PC-9 (cell line): ENCODE measurements around the gene DNMT3A.

Experiments used
- EZH2 ChIP-seq: fragments of 200-600 bp; sonication (generic); IDR thresholded peaks from 2 replicates; pipeline ENCODE4 v1.8.0; 2017; ENCODE audit warnings: antibody characterized with exemption, low read depth
- TF ChIP-seq, protein P1 (sequence below): fragments of 200-600 bp; sonication (generic); conservative IDR thresholded peaks from 2 replicates; pipeline ENCODE4 v1.6.1; 2017; ENCODE audit warnings: mixed run types, antibody characterized with exemption, mild to moderate bottlenecking, moderate library complexity

DNA sequence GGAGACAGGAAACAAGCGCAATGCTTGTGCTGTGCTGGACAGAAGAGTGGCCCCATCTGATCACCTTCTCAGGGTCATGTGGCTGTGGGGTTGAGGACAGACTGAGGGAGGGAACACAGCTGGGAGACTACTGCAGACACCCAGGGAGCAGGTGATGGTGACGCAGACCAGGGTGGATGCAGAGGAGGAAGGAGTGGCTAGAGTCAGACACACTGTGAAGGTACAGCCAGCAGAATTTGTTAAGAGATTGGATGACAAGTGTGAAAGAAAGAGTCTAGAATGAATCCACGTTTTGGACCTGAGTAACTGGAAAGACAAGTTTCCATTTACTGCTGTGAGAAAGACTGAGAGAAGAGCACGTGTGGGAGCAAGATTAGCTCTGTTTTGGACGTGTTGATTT, 157.5 kb downstream of the DNMT3A start:
- TF ChIP-seq, protein P1, sequence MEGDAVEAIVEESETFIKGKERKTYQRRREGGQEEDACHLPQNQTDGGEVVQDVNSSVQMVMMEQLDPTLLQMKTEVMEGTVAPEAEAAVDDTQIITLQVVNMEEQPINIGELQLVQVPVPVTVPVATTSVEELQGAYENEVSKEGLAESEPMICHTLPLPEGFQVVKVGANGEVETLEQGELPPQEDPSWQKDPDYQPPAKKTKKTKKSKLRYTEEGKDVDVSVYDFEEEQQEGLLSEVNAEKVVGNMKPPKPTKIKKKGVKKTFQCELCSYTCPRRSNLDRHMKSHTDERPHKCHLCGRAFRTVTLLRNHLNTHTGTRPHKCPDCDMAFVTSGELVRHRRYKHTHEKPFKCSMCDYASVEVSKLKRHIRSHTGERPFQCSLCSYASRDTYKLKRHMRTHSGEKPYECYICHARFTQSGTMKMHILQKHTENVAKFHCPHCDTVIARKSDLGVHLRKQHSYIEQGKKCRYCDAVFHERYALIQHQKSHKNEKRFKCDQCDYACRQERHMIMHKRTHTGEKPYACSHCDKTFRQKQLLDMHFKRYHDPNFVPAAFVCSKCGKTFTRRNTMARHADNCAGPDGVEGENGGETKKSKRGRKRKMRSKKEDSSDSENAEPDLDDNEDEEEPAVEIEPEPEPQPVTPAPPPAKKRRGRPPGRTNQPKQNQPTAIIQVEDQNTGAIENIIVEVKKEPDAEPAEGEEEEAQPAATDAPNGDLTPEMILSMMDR, result no peak
- no peak for TF ChIP-seq EZH2
